Immature natural killer cell (primary cell): ENCODE data around the gene OTOP1. TPM values are rescaled to one million over a fixed set of nuclear protein-coding genes. Genes with fewer than 3 reads are reported as not detected.
"Not testable (repeated sequence)": the region's sequence is repeated elsewhere in the genome, so short reads cannot be mapped to it uniquely, and the experiment has no call there.

ENCODE experiments used
- DNase-seq, 3 donors: peaks; one replicate each; pipeline ENCODE4 v3.0.0; 2022; ENCODE audit warnings: mixed read lengths in 1 of 3
- H3K27ac Mint-ChIP-seq, 6 donors: one replicate each; pipeline ENCODE4 v1.8.0; 2020; ENCODE audit warnings: mixed read lengths in 6 of 6, mild to moderate bottlenecking in 5 of 6, inconsistent platforms in 4 of 6, moderate library complexity in 3 of 6
- H3K27me3 Mint-ChIP-seq, 3 donors: one replicate each; pipeline ENCODE4 v1.8.0; 2020 to 2021; ENCODE audit warnings: low read depth in 3 of 3, mild to moderate bottlenecking in 3 of 3, mixed read lengths in 3 of 3, moderate library complexity in 3 of 3, inconsistent platforms in 1 of 3
- H3K36me3 Mint-ChIP-seq, 3 donors: one replicate each; pipeline ENCODE4 v1.8.0; 2020; ENCODE audit warnings: mixed read lengths in 3 of 3, inconsistent platforms in 2 of 3, mild to moderate bottlenecking in 2 of 3
- H3K4me1 Mint-ChIP-seq, 2 donors: one replicate each; pipeline ENCODE4 v1.8.0; 2020; ENCODE audit warnings: inconsistent platforms in 2 of 2, mild to moderate bottlenecking in 2 of 2, mixed read lengths in 2 of 2, moderate library complexity in 1 of 2
- H3K4me3 Mint-ChIP-seq, 5 donors: one replicate each; pipeline ENCODE4 v1.8.0; 2020; ENCODE audit warnings: mild to moderate bottlenecking in 5 of 5, mixed read lengths in 5 of 5, inconsistent platforms in 3 of 5, moderate library complexity in 3 of 5
- H3K9me3 Mint-ChIP-seq, 6 donors: one replicate each; pipeline ENCODE4 v1.8.0; 2020; ENCODE audit warnings: mild to moderate bottlenecking in 6 of 6, mixed read lengths in 6 of 6, inconsistent platforms in 4 of 6, moderate library complexity in 3 of 6
- polyA plus RNA-seq, 3 donors: library from polyadenylated mRNA; unstranded; fragments of 300-500 nt; fragmentation: Illumina TruSeq; gene quantifications; one replicate each; pipeline ENCODE4 v1.2.3, GENCODE V29; 2021

OTOP1 gene
- polyA plus RNA-seq, result not detected

GRCh38 chr4:4226606-4227438, at the start of gene OTOP1:
OTOP1 (minus strand) TSS chr4:4226929; CDS start chr4:4226864, 65 bp downstream.
- DNase-seq, result no peak
- Mint-ChIP-seq H3K4me1 (peaks cover 0 to 4% of the 10 kb centered on the region in 2 donors), H3K36me3 (peaks cover 0 to 6% (median 5%) of the 10 kb centered on the region in 3 donors), H3K9me3 (peaks cover 0 to 2% (median 0%) of the 10 kb centered on the region in 6 donors), H3K27ac (no peak within 1 kb of the TSS), H3K4me3 (peak within 1 kb of the TSS in 2 of 5 donors; percentile 28 to 58), H3K27me3 (peaks cover 16 to 40% (median 17%) of the 10 kb centered on the region in 3 donors)

- Mint-ChIP-seq H3K36me3 (peaks cover 36 to 60% (median 40%) of the 10 kb centered on the region in 3 donors), H3K27me3 (peaks cover 2 to 18% (median 15%) of the 10 kb centered on the region in 3 donors)
These were observed 47.5 kb upstream of the OTOP1 start for GRCh38 chr4:4274226-4274625.

GRCh38 chr4:4271912-4272311, 45.2 kb upstream of the OTOP1 start:
- Mint-ChIP-seq H3K4me1 (peaks cover 48 to 55% of the 10 kb centered on the region in 2 donors), H3K9me3 (no peaks in the 10 kb centered on the region), H3K36me3 (peaks cover 32 to 57% (median 40%) of the 10 kb centered on the region in 3 donors), H3K27me3 (peaks cover 5 to 18% (median 16%) of the 10 kb centered on the region in 3 donors), H3K4me3 (peak overlapping the region in 2 of 5 donors; percentile 15 to 33), H3K27ac (peak overlapping the region; percentile 85 to 99 (median 96))
- no peak for DNase-seq

More at GRCh38 chr4:4274226-4274625, 47.5 kb upstream of the OTOP1 start:
- DNase-seq, result no peak
- Mint-ChIP-seq H3K4me3 (no peak overlapping the region), H3K4me1 (peaks cover 30 to 38% of the 10 kb centered on the region in 2 donors), H3K27ac (peak overlapping the region; percentile 41 to 80 (median 64)), H3K9me3 (no peaks in the 10 kb centered on the region)

GRCh38 chr4:4270529-4270928, 43.8 kb upstream of the OTOP1 start:
- H3K36me3 Mint-ChIP-seq, result peaks cover 32 to 50% (median 36%) of the 10 kb centered on the region in 3 donors
- peak; percentile 29 to 48 (median 37) for DNase-seq
- H3K4me1 Mint-ChIP-seq, result peaks cover 61 to 69% of the 10 kb centered on the region in 2 donors
- H3K4me3 Mint-ChIP-seq, result peak overlapping the region; percentile 44 to 87 (median 76)
- H3K27ac Mint-ChIP-seq, result peak overlapping the region; percentile 96 to 99 (median 97)
- no peaks in the 10 kb centered on the region for H3K9me3 Mint-ChIP-seq
- H3K27me3 Mint-ChIP-seq, result peaks cover 5 to 21% (median 16%) of the 10 kb centered on the region in 3 donors

DNA sequence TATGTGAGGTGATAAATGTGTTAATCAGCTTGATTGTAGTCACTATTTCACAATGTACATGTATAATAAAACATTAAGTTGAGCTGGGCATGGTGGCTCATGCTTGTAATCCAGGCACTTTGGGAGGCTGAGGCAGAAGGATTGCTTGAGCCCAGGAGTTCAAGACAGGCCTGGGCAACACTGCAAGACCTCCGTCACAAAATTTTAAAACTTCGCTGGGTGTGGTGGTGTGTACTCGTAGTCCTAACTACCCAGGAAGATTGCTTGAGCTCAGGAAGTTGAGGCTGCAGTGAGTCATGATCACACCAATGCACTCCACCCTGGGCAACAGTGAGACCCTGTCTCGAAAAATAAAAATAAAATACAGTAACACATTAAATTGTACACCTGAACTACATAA, 43.1 kb upstream of the OTOP1 start:
- peak overlapping the region; percentile 96 to 99 (median 97) for H3K27ac Mint-ChIP-seq
- H3K4me3 Mint-ChIP-seq, result peak overlapping the region; percentile 74 to 87 (median 83)
- H3K9me3 Mint-ChIP-seq, result no peaks in the 10 kb centered on the region
- peaks cover 5 to 21% (median 16%) of the 10 kb centered on the region in 3 donors for H3K27me3 Mint-ChIP-seq
- H3K4me1 Mint-ChIP-seq, result peaks cover 66 to 69% of the 10 kb centered on the region in 2 donors
- H3K36me3 Mint-ChIP-seq, result peaks cover 30 to 45% (median 33%) of the 10 kb centered on the region in 3 donors
- DNase-seq, result peak; percentile 74 to 82 (median 77)

GRCh38 chr4:4269331-4269731, 42.6 kb upstream of the OTOP1 start:
- peak overlapping the region; percentile 74 to 87 (median 83) for H3K4me3 Mint-ChIP-seq
- no peaks in the 10 kb centered on the region for H3K9me3 Mint-ChIP-seq
- peak; percentile 82 to 86 (median 83) for DNase-seq
- H3K27ac Mint-ChIP-seq, result peak overlapping the region; percentile 96 to 99 (median 97)
- peaks cover 5 to 21% (median 16%) of the 10 kb centered on the region in 3 donors for H3K27me3 Mint-ChIP-seq
- peaks cover 65 to 71% of the 10 kb centered on the region in 2 donors for H3K4me1 Mint-ChIP-seq
- H3K36me3 Mint-ChIP-seq, result peaks cover 25 to 40% (median 27%) of the 10 kb centered on the region in 3 donors

DNA sequence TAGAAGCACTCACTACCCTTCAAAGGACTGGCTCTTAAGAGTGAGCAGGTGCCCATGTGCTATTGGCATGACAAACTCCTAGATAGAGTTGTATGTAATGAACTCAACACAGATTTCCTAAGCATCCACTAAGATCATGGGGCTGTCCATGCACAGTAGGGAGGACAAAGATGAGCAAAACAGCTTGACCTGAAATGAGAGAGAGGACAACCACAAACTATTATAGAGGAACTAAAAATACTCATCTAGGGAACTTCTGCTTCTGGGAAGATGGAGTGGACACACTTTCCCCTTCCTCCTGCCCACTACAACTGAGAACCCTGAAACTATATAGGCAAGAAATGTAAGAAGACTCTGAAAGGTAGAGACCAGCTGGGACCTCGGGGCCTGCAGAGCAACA, 42.0 kb upstream of the OTOP1 start:
- peak overlapping the region; percentile 74 to 87 (median 83) for H3K4me3 Mint-ChIP-seq
- H3K27ac Mint-ChIP-seq, result peak overlapping the region; percentile 96 to 99 (median 97)
- H3K9me3 Mint-ChIP-seq, result no peaks in the 10 kb centered on the region
- H3K4me1 Mint-ChIP-seq, result peaks cover 63 to 74% of the 10 kb centered on the region in 2 donors
- peaks cover 5 to 21% (median 16%) of the 10 kb centered on the region in 3 donors for H3K27me3 Mint-ChIP-seq
- peaks cover 22 to 37% (median 24%) of the 10 kb centered on the region in 3 donors for H3K36me3 Mint-ChIP-seq
- no peak for DNase-seq

DNA sequence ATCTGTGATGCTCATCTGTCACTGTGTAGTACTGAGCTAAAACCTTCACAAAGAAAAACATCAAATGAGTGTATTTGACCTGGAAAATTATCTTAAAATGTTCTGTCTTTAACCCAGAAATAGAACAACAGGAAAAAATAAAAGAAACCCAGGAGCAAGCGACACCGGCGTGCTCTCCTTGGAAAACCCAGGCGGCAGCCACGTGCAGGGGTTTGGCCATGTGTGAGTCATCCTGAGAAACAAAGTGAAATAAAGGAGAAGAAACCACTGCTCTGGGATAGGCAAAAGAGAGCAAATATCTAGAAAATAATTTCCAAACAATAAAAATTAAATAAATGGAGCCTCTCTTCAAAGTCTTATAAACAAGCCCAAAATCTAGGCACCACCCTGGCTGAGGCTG, 41.3 kb upstream of the OTOP1 start:
- peak overlapping the region; percentile 96 to 99 (median 97) for H3K27ac Mint-ChIP-seq
- no peak for DNase-seq
- peaks cover 16 to 29% (median 23%) of the 10 kb centered on the region in 3 donors for H3K36me3 Mint-ChIP-seq
- H3K4me3 Mint-ChIP-seq, result peak overlapping the region; percentile 31 to 80 (median 65)
- peaks cover 63 to 79% of the 10 kb centered on the region in 2 donors for H3K4me1 Mint-ChIP-seq
- no peaks in the 10 kb centered on the region for H3K9me3 Mint-ChIP-seq
- peaks cover 5 to 21% (median 18%) of the 10 kb centered on the region in 3 donors for H3K27me3 Mint-ChIP-seq

DNA sequence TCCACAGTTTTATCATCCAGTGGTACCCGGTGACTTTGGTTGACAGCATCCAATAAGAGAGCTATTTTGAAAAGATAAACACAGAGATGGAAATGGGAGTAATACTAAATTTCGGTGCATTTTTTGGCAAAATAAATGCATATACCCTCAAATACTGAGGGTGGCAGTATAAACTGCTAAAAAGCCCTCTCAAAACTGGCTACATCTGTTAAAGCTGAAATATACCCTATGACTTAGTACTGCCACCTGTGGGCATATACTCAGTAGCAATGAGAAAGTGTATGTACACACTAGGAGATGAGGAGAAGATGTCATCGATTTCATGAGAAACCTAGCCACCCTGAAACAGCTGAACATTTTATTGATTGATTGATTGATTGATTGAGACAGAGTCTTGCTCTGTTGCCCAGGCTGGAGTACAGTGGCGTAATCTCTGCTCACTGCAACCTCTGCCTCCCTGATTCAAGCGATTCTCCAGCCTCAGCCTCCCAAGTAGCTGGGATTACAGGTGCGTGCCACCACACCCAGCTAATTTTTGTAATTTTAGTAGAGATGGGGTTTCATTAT, 33.5 kb upstream of the OTOP1 start:
- H3K27ac Mint-ChIP-seq, result peak overlapping the region in 5 of 6 donors; percentile 58 to 83 (median 77)

GRCh38 chr4:4259484-4260100, 32.9 kb upstream of the OTOP1 start:
- Mint-ChIP-seq H3K9me3 (peaks cover 0 to 2% (median 0%) of the 10 kb centered on the region in 6 donors), H3K4me3 (no peak overlapping the region), H3K27ac (peak overlapping the region in 2 of 6 donors; percentile 62 to 83), H3K36me3 (no peaks in the 10 kb centered on the region), H3K27me3 (peaks cover 2 to 5% (median 3%) of the 10 kb centered on the region in 3 donors), H3K4me1 (peaks cover 13 to 32% of the 10 kb centered on the region in 2 donors)
- DNase-seq, result no peak

More for the DNA sequence above, 33.5 kb upstream of the OTOP1 start:
- Mint-ChIP-seq H3K27me3 (peaks cover 2 to 4% (median 3%) of the 10 kb centered on the region in 3 donors), H3K4me3 (peak overlapping the region in 1 of 5 donors; percentile 17), H3K36me3 (no peaks in the 10 kb centered on the region), H3K9me3 (peaks cover 0 to 2% (median 0%) of the 10 kb centered on the region in 6 donors), H3K4me1 (peaks cover 13 to 38% of the 10 kb centered on the region in 2 donors)
- peak; percentile 63 to 74 (median 67) for DNase-seq

- H3K4me1 Mint-ChIP-seq, result peaks cover 13 to 19% of the 10 kb centered on the region in 2 donors
- not testable (repeated sequence) for H3K36me3 Mint-ChIP-seq, H3K4me3 Mint-ChIP-seq, DNase-seq, H3K27me3 Mint-ChIP-seq, H3K27ac Mint-ChIP-seq, H3K9me3 Mint-ChIP-seq
These were observed 31.0 kb upstream of the OTOP1 start for GRCh38 chr4:4257705-4258104.

- Mint-ChIP-seq H3K4me1 (peaks cover 13 to 15% of the 10 kb centered on the region in 2 donors), H3K4me3 (no peak overlapping the region), H3K36me3 (no peaks in the 10 kb centered on the region), H3K27ac (no peak overlapping the region), H3K27me3 (peaks cover 0 to 5% (median 5%) of the 10 kb centered on the region in 3 donors), H3K9me3 (peaks cover 0 to 2% (median 0%) of the 10 kb centered on the region in 6 donors)
- no peak for DNase-seq
These were observed 30.1 kb upstream of the OTOP1 start for GRCh38 chr4:4256799-4257198.

- DNase-seq, result no peak
- Mint-ChIP-seq H3K27ac (no peak overlapping the region), H3K36me3 (no peaks in the 10 kb centered on the region), H3K9me3 (peaks cover 0 to 2% (median 0%) of the 10 kb centered on the region in 6 donors), H3K27me3 (peaks cover 0 to 8% (median 5%) of the 10 kb centered on the region in 3 donors), H3K4me3 (no peak overlapping the region), H3K4me1 (no peaks in the 10 kb centered on the region)
These were observed 27.9 kb upstream of the OTOP1 start for GRCh38 chr4:4254666-4255065.
